H9 (cell line): ENCODE data around the gene DIS3L2. TPM values are rescaled to one million over a fixed set of nuclear protein-coding genes. Genes with fewer than 3 reads are reported as not detected.
A peak's percentile ranks its signal among the peaks of the same experiment; 100 is the strongest.

Experiments used
- DNase-seq: peaks from one replicate; pipeline ENCODE4 v3.0.0-alpha.2; 2017
- H2AFZ ChIP-seq: one replicate; pipeline ENCODE4 v1.6.1; 2013; ENCODE audit warnings: mild to moderate bottlenecking, low read length, control low read depth, moderate library complexity
- H2AK5ac ChIP-seq: 2 replicates; pipeline ENCODE4 v1.6.1; 2013; ENCODE audit warnings: low read length, control low read depth, mixed read lengths; ENCODE audit not compliant: insufficient read length
- H2BK120ac ChIP-seq: one replicate; pipeline ENCODE4 v1.6.1; 2013; ENCODE audit warnings: low read depth, mild to moderate bottlenecking, low read length, control low read depth, inconsistent platforms; ENCODE audit not compliant: poor library complexity, severe bottlenecking
- H2BK12ac ChIP-seq: 2 replicates; pipeline ENCODE4 v1.6.1; 2013; ENCODE audit warnings: low read length, control low read depth, mixed read lengths, low read depth; ENCODE audit not compliant: insufficient read length
- H2BK15ac ChIP-seq: 2 replicates; pipeline ENCODE4 v1.6.1; 2013; ENCODE audit warnings: low read depth, low read length, control low read depth
- H2BK20ac ChIP-seq: one replicate; pipeline ENCODE4 v1.6.1; 2013; ENCODE audit warnings: low read depth, mild to moderate bottlenecking, low read length, control low read depth, inconsistent platforms; ENCODE audit not compliant: poor library complexity, severe bottlenecking
- H2BK5ac ChIP-seq: 2 replicates; pipeline ENCODE4 v1.6.1; 2013; ENCODE audit warnings: low read length, control low read depth, mixed read lengths; ENCODE audit not compliant: insufficient read length
- H3K14ac ChIP-seq: 2 replicates; pipeline ENCODE4 v1.6.1; 2013; ENCODE audit warnings: low read length, control low read depth; ENCODE audit not compliant: insufficient read depth
- H3K18ac ChIP-seq: 2 replicates; pipeline ENCODE4 v1.6.1; 2013; ENCODE audit warnings: low read depth, mild to moderate bottlenecking, mixed read lengths, low read length, control low read depth; ENCODE audit not compliant: insufficient read length
- H3K23ac ChIP-seq: 2 replicates; pipeline ENCODE4 v1.6.1; 2013; ENCODE audit warnings: low read length, control low read depth, mixed read lengths, low read depth; ENCODE audit not compliant: insufficient read length
- H3K23me2 ChIP-seq: 2 replicates; pipeline ENCODE4 v1.6.1; 2013; ENCODE audit warnings: low read depth, mild to moderate bottlenecking, mixed read lengths, low read length, control low read depth; ENCODE audit not compliant: insufficient read length, poor library complexity, severe bottlenecking
- H3K27ac ChIP-seq: 2 replicates; pipeline ENCODE4 v1.5.1; 2013; ENCODE audit warnings: low read length, control low read depth, mixed read lengths, low read depth; ENCODE audit not compliant: insufficient read length
- H3K27me3 ChIP-seq: 2 replicates; pipeline ENCODE4 v1.6.1; 2013; ENCODE audit warnings: low read length, control low read depth, inconsistent platforms; ENCODE audit not compliant: insufficient read depth
- H3K4ac ChIP-seq: 2 replicates; pipeline ENCODE4 v1.6.1; 2013; ENCODE audit warnings: low read depth, mild to moderate bottlenecking, control low read depth, inconsistent platforms, low read length, moderate library complexity
- H3K4me1 ChIP-seq: 2 replicates; pipeline ENCODE4 v1.6.1; 2013; ENCODE audit warnings: low read length, control low read depth, inconsistent platforms; ENCODE audit not compliant: insufficient read depth
- H3K4me2 ChIP-seq: 2 replicates; pipeline ENCODE4 v1.6.1; 2013; ENCODE audit warnings: low read length, control low read depth, mixed read lengths; ENCODE audit not compliant: insufficient read length, insufficient read depth
- H3K56ac ChIP-seq: 2 replicates; pipeline ENCODE4 v1.6.1; 2013; ENCODE audit warnings: low read depth, mild to moderate bottlenecking, mixed read lengths, low read length, control low read depth; ENCODE audit not compliant: insufficient read length
- H3K79me1 ChIP-seq: 2 replicates; pipeline ENCODE4 v1.6.1; 2013; ENCODE audit warnings: low read depth, mild to moderate bottlenecking, moderate library complexity, low read length, control low read depth, inconsistent platforms; ENCODE audit not compliant: insufficient read depth, poor library complexity, severe bottlenecking
- H3K79me2 ChIP-seq: 2 replicates; pipeline ENCODE4 v1.6.1; 2013; ENCODE audit warnings: low read length, control low read depth, inconsistent platforms; ENCODE audit not compliant: insufficient read depth
- H3K9ac ChIP-seq: 2 replicates; pipeline ENCODE4 v1.6.1; 2013; ENCODE audit warnings: low read length, control low read depth, mixed read lengths; ENCODE audit not compliant: insufficient read length; ENCODE audit errors: extremely low read depth
- H3K9me3 ChIP-seq: one replicate; pipeline ENCODE4 v1.6.1; 2013; ENCODE audit warnings: low read depth, low read length, inconsistent platforms; ENCODE audit not compliant: control insufficient read depth
- H3T11ph ChIP-seq: one replicate; pipeline ENCODE4 v1.6.1; 2013; ENCODE audit warnings: mild to moderate bottlenecking, low read length, control low read depth, inconsistent platforms
- H4K20me1 ChIP-seq: one replicate; pipeline ENCODE4 v1.6.1; 2013; ENCODE audit not compliant: control insufficient read depth, insufficient read length, insufficient read depth
- H4K5ac ChIP-seq: 2 replicates; pipeline ENCODE4 v1.6.1; 2013; ENCODE audit warnings: low read depth, mild to moderate bottlenecking, mixed read lengths, low read length, control low read depth; ENCODE audit not compliant: insufficient read length
- H4K8ac ChIP-seq: replicated peaks from 2 replicates; pipeline ENCODE4 v1.6.1; 2013; ENCODE audit warnings: low read length, control low read depth, mixed read lengths, low read depth; ENCODE audit not compliant: insufficient read length
- H4K91ac ChIP-seq: 2 replicates; pipeline ENCODE4 v1.6.1; 2013; ENCODE audit warnings: low read depth, mild to moderate bottlenecking, moderate library complexity, mixed read lengths, low read length, control low read depth; ENCODE audit not compliant: insufficient read length
- H3K27ac Mint-ChIP-seq, 3 experiments: 2 replicates in 2 of 3; 3 replicates in 1 of 3; pipeline ENCODE4 v1.8.0; 2020 to 2021; ENCODE audit warnings: mixed read lengths in 3 of 3, mild to moderate bottlenecking in 1 of 3, moderate library complexity in 1 of 3
- H3K27me3 Mint-ChIP-seq: 2 replicates; pipeline ENCODE4 v1.8.0; 2021; ENCODE audit warnings: low read depth, mild to moderate bottlenecking, moderate library complexity, mixed read lengths
- H3K36me3 Mint-ChIP-seq, 3 experiments: 2 replicates in 2 of 3; 3 replicates in 1 of 3; pipeline ENCODE4 v1.8.0; 2020 to 2021; ENCODE audit warnings: low read depth in 3 of 3, mixed read lengths in 3 of 3; ENCODE audit not compliant: insufficient read depth in 1 of 3
- H3K4me1 Mint-ChIP-seq, 2 experiments: 2 replicates each; pipeline ENCODE4 v1.8.0; 2020; ENCODE audit warnings: mixed read lengths in 2 of 2
- H3K4me3 Mint-ChIP-seq, 2 experiments: 2 replicates in 1 of 2; 3 replicates in 1 of 2; pipeline ENCODE4 v1.8.0; 2020 to 2021; ENCODE audit warnings: mild to moderate bottlenecking in 2 of 2, mixed read lengths in 2 of 2, moderate library complexity in 1 of 2
- H3K9me3 Mint-ChIP-seq, 2 experiments: 2 replicates in 1 of 2; 3 replicates in 1 of 2; pipeline ENCODE4 v1.8.0; 2020; ENCODE audit warnings: mild to moderate bottlenecking in 2 of 2, mixed read lengths in 2 of 2, moderate library complexity in 1 of 2
- WGBS: extraction: QIAGEN DNeasy Blood & Tissue Kit; methylation state at CpG from one replicate; pipeline ENCODE4 v1.1.7; 2013; ENCODE audit warnings: missing lambda C conversion rate, low lambda C conversion rate, mixed read lengths; ENCODE audit not compliant: insufficient read length; ENCODE audit errors: extremely low coverage; 5-methylcytosine and 5-hydroxymethylcytosine counted together
- total RNA-seq: library from RNA; stranded (reverse); gene quantifications from 2 replicates; pipeline ENCODE4 v1.2.1, GENCODE V29; 2021
- TF ChIP-seq, protein P1 (sequence below): fragments of 200-600 bp; sonication (generic); conservative IDR thresholded peaks from 3 replicates; pipeline ENCODE4 v1.8.0; 2021; ENCODE audit warnings: antibody characterized with exemption, mild to moderate bottlenecking

The DIS3L2 gene
- total RNA-seq, 1 experiment from 2014 or later = 28.1 TPM

DNA sequence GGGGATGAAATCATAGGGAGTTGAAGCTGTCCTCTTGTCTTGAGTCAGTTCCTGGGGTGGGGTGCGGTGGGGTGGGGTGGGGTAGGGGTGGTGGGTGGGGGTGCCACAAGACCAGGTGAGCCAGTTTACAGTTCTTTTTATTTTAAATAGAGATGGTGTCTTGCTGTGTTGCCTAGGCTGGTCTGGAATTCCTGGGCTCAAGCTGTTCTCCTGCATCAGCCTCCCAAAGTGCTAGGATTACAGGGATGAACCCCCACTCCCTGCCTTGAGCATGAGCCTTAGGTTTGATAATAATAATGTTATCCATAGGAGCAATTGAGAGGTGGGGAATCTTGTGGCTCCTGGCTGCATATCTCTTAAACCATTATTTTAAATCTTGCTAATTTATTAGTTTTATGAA lies 234.0 kb downstream of the DIS3L2 start:
- no CpG with 5 or more reads among the region's 1 CpG for WGBS
- H2BK120ac ChIP-seq = no peak overlapping the region
- TF ChIP-seq, protein P1, sequence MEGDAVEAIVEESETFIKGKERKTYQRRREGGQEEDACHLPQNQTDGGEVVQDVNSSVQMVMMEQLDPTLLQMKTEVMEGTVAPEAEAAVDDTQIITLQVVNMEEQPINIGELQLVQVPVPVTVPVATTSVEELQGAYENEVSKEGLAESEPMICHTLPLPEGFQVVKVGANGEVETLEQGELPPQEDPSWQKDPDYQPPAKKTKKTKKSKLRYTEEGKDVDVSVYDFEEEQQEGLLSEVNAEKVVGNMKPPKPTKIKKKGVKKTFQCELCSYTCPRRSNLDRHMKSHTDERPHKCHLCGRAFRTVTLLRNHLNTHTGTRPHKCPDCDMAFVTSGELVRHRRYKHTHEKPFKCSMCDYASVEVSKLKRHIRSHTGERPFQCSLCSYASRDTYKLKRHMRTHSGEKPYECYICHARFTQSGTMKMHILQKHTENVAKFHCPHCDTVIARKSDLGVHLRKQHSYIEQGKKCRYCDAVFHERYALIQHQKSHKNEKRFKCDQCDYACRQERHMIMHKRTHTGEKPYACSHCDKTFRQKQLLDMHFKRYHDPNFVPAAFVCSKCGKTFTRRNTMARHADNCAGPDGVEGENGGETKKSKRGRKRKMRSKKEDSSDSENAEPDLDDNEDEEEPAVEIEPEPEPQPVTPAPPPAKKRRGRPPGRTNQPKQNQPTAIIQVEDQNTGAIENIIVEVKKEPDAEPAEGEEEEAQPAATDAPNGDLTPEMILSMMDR = no peak
- no peak overlapping the region for H2AK5ac ChIP-seq
- H3K18ac ChIP-seq = no peak overlapping the region
- H3K4me1 ChIP-seq = peaks cover 2% of the 10 kb centered on the region; the same call in 1 of the 2 replicates
- no peaks in the 10 kb centered on the region for H3K23me2 ChIP-seq
- H3K4me3 Mint-ChIP-seq = no peak overlapping the region
- H3K4me2 ChIP-seq = no peak overlapping the region
- no peak overlapping the region for H4K5ac ChIP-seq
- no peaks in the 10 kb centered on the region for H3K27me3 ChIP-seq
- peaks cover 30 to 59% of the 10 kb centered on the region in 2 experiments for H3K4me1 Mint-ChIP-seq
- no peak overlapping the region for H3K56ac ChIP-seq
- H2BK15ac ChIP-seq = no peak overlapping the region
- H2BK12ac ChIP-seq = no peak overlapping the region
- peaks cover 2% of the 10 kb centered on the region for H4K20me1 ChIP-seq
- H3K79me1 ChIP-seq = no peaks in the 10 kb centered on the region
- no peak overlapping the region for H3K27ac ChIP-seq
- no peak overlapping the region for H4K91ac ChIP-seq
- H2BK5ac ChIP-seq = no peak overlapping the region
- H3K4ac ChIP-seq = no peak overlapping the region
- peak overlapping the region in 2 of 3 experiments; percentile 47 to 62; a peak in 3 of 7 replicates for H3K27ac Mint-ChIP-seq
- H3K9me3 ChIP-seq = no peaks in the 10 kb centered on the region
- H2AFZ ChIP-seq = no peak overlapping the region
- no peak overlapping the region for H3K9ac ChIP-seq
- peaks cover 4 to 11% (median 7%) of the 10 kb centered on the region in 3 experiments for H3K36me3 Mint-ChIP-seq
- H4K8ac ChIP-seq = no peak overlapping the region
- H3T11ph ChIP-seq = no peak overlapping the region
- H2BK20ac ChIP-seq = no peak overlapping the region
- no peak for DNase-seq
- peaks cover 4 to 9% of the 10 kb centered on the region in 2 experiments for H3K9me3 Mint-ChIP-seq
- H3K79me2 ChIP-seq = no peaks in the 10 kb centered on the region
- H3K14ac ChIP-seq = no peak overlapping the region
- H3K23ac ChIP-seq = no peak overlapping the region
- no peaks in the 10 kb centered on the region for H3K27me3 Mint-ChIP-seq
